HepG2 (cell line): ENCODE results near the gene GSS. TPM values are rescaled to one million over a fixed set of nuclear protein-coding genes. Genes with fewer than 3 reads are reported as not detected.

Experiments used
- AGO2 ChIP-seq: fragments of 200-400 bp; formaldehyde crosslinking; optimal IDR thresholded peaks from 2 replicates; pipeline ENCODE3; 2017; ENCODE audit warnings: mild to moderate bottlenecking, low read depth, low read length, moderate library complexity
- ATF3 ChIP-seq: sonication (generic); formaldehyde crosslinking; IDR thresholded peaks from 2 replicates; pipeline ENCODE4 v1.4.0; 2020; ENCODE audit warnings: missing genetic modification reagents
- ELK4 ChIP-seq: sonication (generic); formaldehyde crosslinking; IDR thresholded peaks from 2 replicates; pipeline ENCODE4 v1.9.0; 2021; ENCODE audit warnings: missing genetic modification reagents, borderline replicate concordance
- FOSL1 ChIP-seq: sonication (generic); formaldehyde crosslinking; IDR thresholded peaks from 2 replicates; pipeline ENCODE4 v1.9.0; 2021; ENCODE audit warnings: missing genetic modification reagents, borderline replicate concordance
- FOXK2 ChIP-seq: fragments of 450-650 bp; IDR thresholded peaks from 2 replicates; pipeline ENCODE4 v1.6.1; 2016
- GTF3A ChIP-seq: sonication (generic); formaldehyde crosslinking; conservative IDR thresholded peaks from 2 replicates; pipeline ENCODE4 v1.4.0; 2020; ENCODE audit warnings: mild to moderate bottlenecking, missing genetic modification reagents
- HCFC1 ChIP-seq: fragments of 150-350 bp; IDR thresholded peaks from 2 replicates; pipeline ENCODE4 v1.6.1; 2014; ENCODE audit warnings: low read depth, low read length
- KDM2A ChIP-seq: sonication (generic); formaldehyde crosslinking; IDR thresholded peaks from 2 replicates; pipeline ENCODE4 v1.4.0; 2020; ENCODE audit warnings: low read depth, missing genetic modification reagents, borderline replicate concordance
- MTA1 ChIP-seq: sonication (generic); formaldehyde crosslinking; IDR thresholded peaks from 2 replicates; pipeline ENCODE4 v1.4.0; 2020; ENCODE audit warnings: missing genetic modification reagents, mild to moderate bottlenecking, borderline replicate concordance
- PLRG1 ChIP-seq: fragments of 450-650 bp; conservative IDR thresholded peaks from 2 replicates; pipeline ENCODE4 v1.6.1; 2016
- POLR2AphosphoS2 ChIP-seq: IDR thresholded peaks from 2 replicates; pipeline ENCODE4 v1.6.1; 2011; ENCODE audit warnings: low read depth, low read length, improper control_type of control experiment
- SKIL ChIP-seq: sonication (generic); formaldehyde crosslinking; IDR thresholded peaks from 2 replicates; pipeline ENCODE4 v1.8.0; 2022; ENCODE audit warnings: missing genetic modification reagents, mild to moderate bottlenecking, moderate library complexity, borderline replicate concordance
- SMAD1 ChIP-seq: sonication (generic); formaldehyde crosslinking; IDR thresholded peaks from 2 replicates; pipeline ENCODE4 v1.4.0; 2020; ENCODE audit warnings: missing genetic modification reagents, low read depth, mild to moderate bottlenecking, borderline replicate concordance
- SMAD3 ChIP-seq: sonication (generic); formaldehyde crosslinking; IDR thresholded peaks from 2 replicates; pipeline ENCODE4 v1.4.0; 2020; ENCODE audit warnings: missing genetic modification reagents
- TOPORS ChIP-seq: sonication (generic); formaldehyde crosslinking; IDR thresholded peaks from 2 replicates; pipeline ENCODE4 v1.8.0; 2023; ENCODE audit warnings: mild to moderate bottlenecking, missing genetic modification reagents
- ZBTB38 ChIP-seq: sonication (generic); formaldehyde crosslinking; IDR thresholded peaks from 2 replicates; pipeline ENCODE4 v1.5.1; 2020; ENCODE audit warnings: mild to moderate bottlenecking, missing genetic modification reagents
- ZC3H4 ChIP-seq: sonication (generic); formaldehyde crosslinking; IDR thresholded peaks from 2 replicates; pipeline ENCODE4 v1.4.0; 2020; ENCODE audit warnings: missing genetic modification reagents, borderline replicate concordance
- ZKSCAN5 ChIP-seq: sonication (generic); formaldehyde crosslinking; IDR thresholded peaks from 2 replicates; pipeline ENCODE4 v1.5.1; 2020; ENCODE audit warnings: mild to moderate bottlenecking, missing genetic modification reagents
- ZNF207 ChIP-seq: fragments of 450-650 bp; IDR thresholded peaks from 2 replicates; pipeline ENCODE4 v1.6.1; 2016; ENCODE audit warnings: antibody characterized with exemption, borderline replicate concordance
- ZNF275 ChIP-seq: sonication (generic); formaldehyde crosslinking; IDR thresholded peaks from 2 replicates; pipeline ENCODE4 v1.8.0; 2022; ENCODE audit warnings: missing genetic modification reagents, mild to moderate bottlenecking, inconsistent platforms, borderline replicate concordance
- ZNF337 ChIP-seq: sonication (generic); formaldehyde crosslinking; IDR thresholded peaks from 2 replicates; pipeline ENCODE4 v1.5.1; 2020; ENCODE audit warnings: missing genetic modification reagents, low read depth, mild to moderate bottlenecking, borderline replicate concordance
- ZNF383 ChIP-seq: sonication (generic); formaldehyde crosslinking; IDR thresholded peaks from 2 replicates; pipeline ENCODE4 v1.4.0; 2020; ENCODE audit warnings: missing genetic modification reagents, mild to moderate bottlenecking, borderline replicate concordance
- ZNF468 ChIP-seq: sonication (generic); formaldehyde crosslinking; IDR thresholded peaks from 2 replicates; pipeline ENCODE4 v1.8.0; 2022; ENCODE audit warnings: mild to moderate bottlenecking, moderate library complexity, missing genetic modification reagents
- ZNF569 ChIP-seq: sonication (generic); formaldehyde crosslinking; IDR thresholded peaks from 2 replicates; pipeline ENCODE4 v1.5.0; 2020; ENCODE audit warnings: mild to moderate bottlenecking, missing genetic modification reagents, moderate library complexity, borderline replicate concordance
- ZNF644 ChIP-seq: IDR thresholded peaks from 2 replicates; pipeline ENCODE4 v1.6.1; 2016; ENCODE audit warnings: low read depth
- ZNF891 ChIP-seq: sonication (generic); formaldehyde crosslinking; IDR thresholded peaks from 2 replicates; pipeline ENCODE4 v1.5.0; 2020; ENCODE audit warnings: mild to moderate bottlenecking, missing genetic modification reagents
- ZSCAN20 ChIP-seq: sonication (generic); formaldehyde crosslinking; IDR thresholded peaks from 2 replicates; pipeline ENCODE4 v1.4.0; 2020; ENCODE audit warnings: missing genetic modification reagents, mild to moderate bottlenecking, borderline replicate concordance
- polyA plus RNA-seq, 8 experiments: library from polyadenylated mRNA; depleted of rRNA in 3 of 8; stranded (reverse) in 7 of 8; unstranded in 1 of 8; fragments of >200 nt; fragmentation: Illumina TruSeq in 4 of 8; extraction: Trizol in 4 of 8; gene quantifications; 2 replicates each; pipeline versions ENCODE4 v1.2.1 to v1.2.3, GENCODE V29; 2011 to 2016; ENCODE audit warnings: low read depth in 4 of 8, missing spikeins in 1 of 8, mixed read lengths in 1 of 8; ENCODE audit not compliant: insufficient read depth in 1 of 8
- total RNA-seq, 5 experiments: library from RNA; depleted of rRNA; stranded (reverse); fragments of >200 nt; fragmentation: Illumina TruSeq; extraction: Trizol; gene quantifications; 2 replicates each; pipeline ENCODE4 v1.2.3, GENCODE V29; 2016; ENCODE audit warnings: low read depth in 1 of 5

GSS gene
- total and polyA plus RNA-seq, 2 of the 13 experiments (the other 11 are each of a cell fraction or from before 2014, with no cell fraction given): 80.1 to 102 TPM

GRCh38 chr20:35000311-35000921, 44.8 kb upstream of the GSS start (continued):
- TF ChIP-seq ZC3H4 (CRISPR knock-in tag): no peak
- TF ChIP-seq AGO2: peak; percentile 70
- TF ChIP-seq HCFC1: 0 out of 2 replicates have a peak, but pooled peaks have one; percentile 1
- no peak for TF ChIP-seq ZNF468 (CRISPR knock-in tag)
- TF ChIP-seq ZNF207: no peak
- TF ChIP-seq SMAD1 (CRISPR knock-in tag): no peak
- 0 out of 2 replicates have a peak, but pooled peaks have one; percentile 20 for TF ChIP-seq ZBTB38
- TF ChIP-seq MTA1 (CRISPR knock-in tag): 0 out of 2 replicates have a peak, but pooled peaks have one; percentile 27
- TF ChIP-seq ELK4: no peak
- TF ChIP-seq SMAD3 (CRISPR knock-in tag): no peak
- no peak for TF ChIP-seq PLRG1
- no peak for TF ChIP-seq ZNF383 (CRISPR knock-in tag)
- TF ChIP-seq FOSL1 (CRISPR knock-in tag): no peak
- no peak for TF ChIP-seq ZNF569 (CRISPR knock-in tag)
- 0 out of 2 replicates have a peak, but pooled peaks have one; percentile 43 for TF ChIP-seq POLR2AphosphoS2
- 0 out of 2 replicates have a peak, but pooled peaks have one; percentile 46 for TF ChIP-seq GTF3A (CRISPR knock-in tag)
- no peak for TF ChIP-seq ATF3 (CRISPR knock-in tag)
- no peak for TF ChIP-seq ZNF337
- TF ChIP-seq FOXK2: no peak
- peak; percentile 59; the same call in 1 of the 2 replicates for TF ChIP-seq ZNF891 (CRISPR knock-in tag)
- no peak for TF ChIP-seq TOPORS (CRISPR knock-in tag)
- TF ChIP-seq ZNF275 (CRISPR knock-in tag): no peak
- TF ChIP-seq KDM2A (CRISPR knock-in tag): peak; percentile 5; the same call in 1 of the 2 replicates
- no peak for TF ChIP-seq ZNF644
- TF ChIP-seq SKIL (CRISPR knock-in tag): no peak
- TF ChIP-seq ZSCAN20 (CRISPR knock-in tag): no peak
- no peak for TF ChIP-seq ZKSCAN5 (CRISPR knock-in tag)
